Renal cortical epithelial cell (primary cell): ENCODE data around the gene CTPS1. TPM values are rescaled to one million over a fixed set of nuclear protein-coding genes. Genes with fewer than 3 reads are reported as not detected.
A peak's percentile ranks its signal among the peaks of the same experiment; 100 is the strongest.

ENCODE experiments used
- DNase-seq: peaks from one replicate; pipeline ENCODE4 v3.0.0-alpha.2; 2011; ENCODE audit warnings: low read depth
- total RNA-seq: library from RNA; depleted of rRNA; stranded (reverse); fragments of >200 nt; gene quantifications from 2 replicates; pipeline ENCODE4 v1.2.3, GENCODE V29; 2014

The CTPS1 gene, protein sequence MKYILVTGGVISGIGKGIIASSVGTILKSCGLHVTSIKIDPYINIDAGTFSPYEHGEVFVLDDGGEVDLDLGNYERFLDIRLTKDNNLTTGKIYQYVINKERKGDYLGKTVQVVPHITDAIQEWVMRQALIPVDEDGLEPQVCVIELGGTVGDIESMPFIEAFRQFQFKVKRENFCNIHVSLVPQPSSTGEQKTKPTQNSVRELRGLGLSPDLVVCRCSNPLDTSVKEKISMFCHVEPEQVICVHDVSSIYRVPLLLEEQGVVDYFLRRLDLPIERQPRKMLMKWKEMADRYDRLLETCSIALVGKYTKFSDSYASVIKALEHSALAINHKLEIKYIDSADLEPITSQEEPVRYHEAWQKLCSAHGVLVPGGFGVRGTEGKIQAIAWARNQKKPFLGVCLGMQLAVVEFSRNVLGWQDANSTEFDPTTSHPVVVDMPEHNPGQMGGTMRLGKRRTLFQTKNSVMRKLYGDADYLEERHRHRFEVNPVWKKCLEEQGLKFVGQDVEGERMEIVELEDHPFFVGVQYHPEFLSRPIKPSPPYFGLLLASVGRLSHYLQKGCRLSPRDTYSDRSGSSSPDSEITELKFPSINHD
- total RNA-seq: 29.5 and 38.2 TPM in 2 replicates

DNA sequence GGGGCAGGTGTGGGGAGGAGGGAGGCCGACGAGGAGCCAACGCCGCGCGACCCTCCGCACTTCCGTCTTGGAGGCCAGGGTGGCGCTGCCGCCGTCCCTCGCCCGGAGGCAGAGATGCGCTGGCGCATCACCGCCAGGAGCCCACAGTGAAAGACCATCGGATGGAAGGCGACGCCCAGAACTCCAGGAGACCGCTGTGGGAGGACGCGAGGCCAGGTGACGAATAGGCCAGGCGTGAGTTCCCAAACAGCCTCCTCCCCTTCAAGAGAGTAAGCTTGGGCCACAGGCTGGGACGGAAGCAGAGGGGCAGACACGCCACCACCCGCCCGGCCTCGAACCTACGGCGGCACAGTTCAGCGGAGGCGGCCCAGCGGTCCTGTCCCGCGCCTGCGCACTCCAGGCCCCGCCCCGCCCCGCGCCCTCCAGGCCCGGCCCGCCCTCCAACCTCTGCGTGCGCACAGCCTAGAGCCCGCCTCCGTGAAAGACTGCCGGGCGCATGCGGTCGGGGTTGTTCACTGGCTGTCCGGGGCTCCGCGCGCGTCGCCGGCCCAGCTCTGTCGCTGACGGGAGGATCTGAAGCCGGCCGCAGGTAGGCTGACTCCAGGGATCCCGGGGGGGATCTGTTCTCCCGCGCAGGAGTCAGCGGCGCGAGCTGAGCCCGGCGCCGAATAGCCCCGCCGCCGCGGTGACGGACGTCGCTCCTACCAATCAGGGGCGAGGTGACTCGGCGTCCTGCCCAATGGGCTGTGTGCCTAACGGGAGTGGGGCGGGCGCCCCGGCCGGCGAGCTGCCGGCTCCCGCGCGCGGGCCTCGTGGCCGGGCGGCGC is at the start of gene CTPS1:
Gene CTPS1, plus strand, starts transcription at position 456 of the 827 bp plus-strand sequence. CDS start 3,595 bp downstream, outside the sequence.
- peak; percentile 69 for DNase-seq

DNA sequence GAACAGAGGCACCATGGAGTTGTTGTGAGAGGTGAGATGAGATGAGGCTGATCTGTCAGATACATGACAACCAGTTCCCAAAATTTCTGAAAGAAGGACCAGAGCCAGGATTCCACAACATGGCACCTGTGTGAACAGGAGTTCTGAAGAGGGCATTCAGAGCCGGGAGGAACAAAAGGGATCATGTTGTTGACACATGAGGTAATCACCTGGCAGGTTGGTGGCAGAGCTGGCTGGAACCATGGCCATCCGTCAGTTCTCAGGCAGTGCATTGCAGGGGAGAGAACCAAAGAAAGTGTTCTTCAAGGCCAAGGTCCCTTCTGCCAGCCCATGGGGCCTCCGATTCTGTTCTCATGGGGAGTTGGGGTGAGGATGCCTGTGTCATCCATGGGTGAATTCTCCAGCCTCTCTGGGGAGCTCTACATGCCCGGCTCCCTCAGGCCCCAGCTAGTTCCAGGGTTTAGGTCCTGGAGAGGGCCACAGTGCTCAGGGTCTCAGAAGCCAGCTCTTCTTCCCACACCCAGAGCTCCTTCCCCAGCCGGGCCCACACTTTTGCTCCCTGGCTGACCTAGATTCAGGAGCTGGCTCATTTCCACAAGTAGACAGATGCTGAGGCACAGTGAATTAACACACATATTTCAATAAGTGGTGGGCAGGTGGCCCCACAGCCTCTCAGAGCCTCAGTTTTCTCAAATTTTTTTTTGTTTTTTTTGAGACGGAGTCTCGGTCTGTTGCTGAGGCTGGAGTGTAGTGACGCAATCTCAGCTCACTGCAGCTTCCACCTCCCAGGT is 49.1 kb upstream of the CTPS1 start:
- no peak for DNase-seq

DNA sequence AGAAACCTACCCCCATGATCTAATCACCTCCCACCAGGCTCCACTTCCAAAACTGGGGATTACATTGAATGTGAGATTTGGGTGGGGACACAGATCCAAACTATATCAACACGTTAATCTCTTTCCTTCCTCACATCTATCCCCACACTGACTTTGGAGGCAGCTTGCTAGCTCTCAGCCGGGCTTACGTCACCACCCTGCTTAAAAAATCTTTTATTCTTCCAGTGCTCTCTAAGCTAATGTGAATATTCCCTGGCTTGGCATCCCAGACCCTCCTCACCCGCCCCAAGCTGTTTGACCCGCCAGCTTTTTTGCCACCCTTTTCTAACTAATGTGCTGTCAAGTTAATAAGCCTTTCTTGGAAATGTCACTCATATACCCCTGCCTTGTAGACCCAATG is 47.9 kb upstream of the CTPS1 start:
- no peak for DNase-seq

DNA sequence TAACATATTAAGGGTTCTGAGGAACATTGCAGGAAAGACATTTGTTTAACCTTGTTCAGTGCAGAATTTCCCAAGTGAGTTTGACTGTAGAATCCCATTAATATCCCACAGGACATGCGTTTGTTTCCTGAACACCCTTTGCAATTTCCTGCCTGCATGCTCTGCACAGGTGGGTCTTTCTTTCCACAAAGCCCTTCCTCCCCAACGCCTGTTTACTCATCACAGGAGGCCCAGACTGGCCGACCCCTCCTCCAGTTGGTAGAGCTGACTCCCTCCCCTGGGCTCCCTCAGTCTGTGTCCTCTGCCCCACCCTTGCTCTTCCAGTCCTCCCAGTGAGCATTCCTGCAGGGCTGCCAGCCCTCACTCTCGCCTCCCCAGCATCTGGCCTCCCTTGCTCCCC is 47.5 kb upstream of the CTPS1 start:
- no peak for DNase-seq

DNA sequence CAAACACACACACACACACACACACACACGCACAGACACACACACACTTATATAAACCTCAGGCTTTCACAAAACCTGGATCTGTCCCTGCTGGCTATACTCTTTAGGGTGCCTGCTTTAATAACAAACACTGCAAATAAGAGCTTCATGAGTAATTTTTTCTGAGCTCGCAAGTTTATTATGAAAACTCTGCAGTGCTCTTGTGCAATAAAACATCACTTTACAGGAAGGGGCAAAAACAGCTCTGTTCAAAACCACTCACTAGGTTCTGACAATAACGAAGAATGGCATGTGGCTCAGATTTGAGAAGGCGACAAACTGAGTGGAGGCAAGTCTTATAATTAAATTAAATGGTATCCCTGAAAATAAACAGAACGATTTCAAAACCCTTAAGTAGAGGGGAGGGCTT is 42.6 kb upstream of the CTPS1 start:
- DNase-seq: peak; percentile 51

DNA sequence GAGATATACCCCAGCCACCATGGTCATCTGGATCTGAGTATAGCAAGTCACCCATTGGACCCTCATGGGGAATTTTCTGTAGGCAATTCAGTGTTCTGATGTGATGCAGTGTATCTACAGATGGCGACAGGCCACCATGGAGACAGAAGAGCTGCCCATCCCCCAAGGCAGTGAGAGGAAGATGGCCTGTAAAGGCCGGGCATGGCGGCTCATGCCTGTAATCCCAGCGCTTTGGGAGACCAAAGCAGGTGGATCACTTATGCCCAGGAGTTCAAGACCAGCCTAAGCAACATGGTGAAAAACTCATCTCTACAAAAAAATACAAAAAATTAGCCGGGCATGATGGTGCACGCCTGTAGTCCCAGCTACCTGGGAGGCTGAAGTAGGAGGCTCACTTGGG is 41.1 kb upstream of the CTPS1 start:
- no peak for DNase-seq

DNA sequence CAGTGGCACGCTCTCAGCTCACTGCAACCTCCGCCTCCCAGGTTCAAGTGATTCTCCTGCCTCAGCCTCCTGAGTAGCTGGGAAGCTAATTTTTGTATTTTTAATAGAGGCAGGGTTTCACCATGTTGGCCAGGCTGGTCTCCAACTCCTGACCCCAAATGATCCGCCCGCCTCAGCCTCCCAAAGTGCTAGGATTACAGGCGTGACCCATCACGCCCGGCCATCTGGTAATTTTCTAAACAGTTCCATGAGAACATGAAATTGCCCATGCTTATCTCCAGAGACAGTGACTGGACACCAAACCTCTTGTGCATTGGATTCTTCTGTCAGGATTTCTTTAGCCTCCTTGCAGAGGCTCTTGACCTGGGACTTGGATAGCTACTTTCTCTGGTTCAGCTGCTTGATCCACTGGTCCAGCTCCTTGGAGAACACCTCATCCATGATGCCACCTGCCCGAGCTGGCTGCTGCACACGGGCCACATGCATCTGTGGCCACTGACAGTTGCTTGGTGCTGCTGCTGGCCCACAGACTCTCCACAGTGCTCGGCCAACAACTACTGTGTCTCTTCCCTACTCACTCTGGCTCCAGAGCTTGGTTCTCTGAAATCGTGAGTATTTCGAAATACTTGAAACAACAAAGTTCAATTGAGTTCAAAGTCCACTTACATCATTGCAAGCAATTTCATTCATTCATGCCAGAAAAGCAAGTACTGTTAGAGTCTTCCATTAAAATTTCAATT is 40.0 kb upstream of the CTPS1 start:
- peak; percentile 92 for DNase-seq

DNA sequence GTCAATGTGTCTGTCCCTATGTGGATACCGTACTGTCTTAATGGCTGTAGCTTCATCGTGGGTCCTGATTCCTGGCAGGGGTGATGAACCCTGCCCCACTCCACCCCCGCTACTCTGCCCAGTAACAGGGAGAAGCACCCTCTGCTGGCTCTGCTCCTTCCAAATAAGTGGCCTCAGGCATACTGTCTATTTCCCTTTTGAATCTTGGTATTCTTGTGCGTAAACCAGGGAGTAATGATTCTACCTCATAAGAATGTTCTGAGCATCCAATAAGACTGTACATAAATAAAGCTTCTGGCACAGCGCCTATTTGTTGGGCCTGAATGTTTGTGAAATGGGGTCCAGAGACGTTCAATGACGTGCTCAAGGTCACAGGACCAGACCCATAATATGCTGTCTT is 35.2 kb upstream of the CTPS1 start:
- peak; percentile 92 for DNase-seq

DNA sequence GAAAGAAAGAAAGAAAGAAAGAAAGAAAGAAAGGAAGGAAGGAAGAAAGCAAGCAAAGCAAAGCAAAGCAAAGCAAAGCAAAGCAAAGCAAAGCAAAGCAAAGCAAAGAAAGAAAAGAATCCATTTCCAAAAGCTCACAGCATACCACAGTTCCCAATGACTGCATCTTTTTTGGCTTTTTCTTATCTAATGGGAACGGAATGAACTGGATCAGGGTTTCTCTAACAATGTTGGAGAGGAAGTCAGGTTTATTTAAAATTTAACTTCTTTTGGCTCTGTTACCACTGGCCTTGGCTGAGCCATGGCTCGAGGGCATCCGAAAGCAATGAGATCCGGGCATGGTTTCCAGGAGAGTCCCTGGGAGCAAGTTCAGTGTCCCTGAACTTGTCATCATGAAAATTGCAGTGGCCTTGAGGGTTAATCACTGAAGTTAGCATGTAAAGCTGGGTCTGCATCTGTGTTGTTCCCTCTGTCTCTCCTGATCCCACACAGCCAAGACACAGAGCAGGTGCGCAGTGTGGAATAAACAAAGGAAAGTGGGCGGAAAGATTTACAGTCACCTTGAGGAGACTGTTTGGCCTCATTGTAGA is 34.6 kb upstream of the CTPS1 start:
- peak; percentile 81 for DNase-seq

DNA sequence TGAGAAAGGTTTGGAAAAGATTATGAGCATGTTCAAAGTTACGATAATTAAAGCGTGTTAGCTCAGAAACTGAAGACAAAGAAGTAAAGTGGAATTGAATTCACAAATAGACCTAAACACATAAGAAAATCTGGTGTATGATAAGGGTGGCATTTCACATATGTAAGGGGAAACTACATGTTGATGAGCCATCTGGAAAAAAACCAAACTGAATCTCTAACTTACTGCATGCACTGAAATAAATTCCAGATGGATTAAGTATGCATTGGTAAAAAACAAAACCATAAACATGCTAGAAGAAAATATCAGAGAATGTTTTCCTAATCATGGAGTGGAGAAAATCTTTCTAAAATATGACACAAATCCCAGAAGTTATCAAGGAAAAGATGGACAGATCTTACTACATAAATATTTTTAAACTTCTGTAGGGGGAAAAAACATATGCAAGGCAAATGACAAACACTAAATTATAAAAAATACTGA is 34.0 kb upstream of the CTPS1 start:
- DNase-seq: no peak

DNA sequence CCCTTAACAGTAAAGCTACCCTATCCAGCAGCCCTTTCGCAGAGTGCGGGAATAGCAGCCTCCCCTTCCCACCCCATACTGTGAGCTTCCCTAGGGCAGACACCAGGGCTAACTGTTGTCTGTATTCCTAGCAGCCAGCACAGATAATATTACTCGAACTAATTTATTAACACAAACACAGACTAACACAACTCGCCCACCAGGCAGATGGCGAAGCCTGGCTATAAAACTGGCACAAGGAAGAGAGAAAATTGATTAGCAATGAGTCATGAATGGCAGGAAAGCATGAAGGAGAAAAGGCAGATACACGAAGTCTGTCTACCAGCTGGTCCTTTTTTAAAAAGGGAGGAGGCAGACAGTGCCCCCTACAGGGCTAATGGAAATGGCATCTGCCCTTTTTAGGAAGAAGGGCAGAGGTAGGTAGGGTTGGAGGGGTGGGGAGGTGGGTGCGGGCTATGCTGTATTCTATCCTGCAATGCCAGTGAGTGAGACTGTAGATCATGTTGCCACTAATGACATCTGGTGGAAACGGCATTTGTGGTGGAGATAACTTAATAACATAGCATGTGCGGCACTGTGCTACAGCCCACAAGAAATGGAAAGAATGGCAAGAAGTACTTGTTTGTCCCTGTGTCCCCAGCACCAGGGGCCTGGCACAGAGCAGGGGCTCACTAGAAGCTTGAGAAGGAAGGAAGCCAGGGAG is 30.6 kb upstream of the CTPS1 start:
- DNase-seq: peak; percentile 91

DNA sequence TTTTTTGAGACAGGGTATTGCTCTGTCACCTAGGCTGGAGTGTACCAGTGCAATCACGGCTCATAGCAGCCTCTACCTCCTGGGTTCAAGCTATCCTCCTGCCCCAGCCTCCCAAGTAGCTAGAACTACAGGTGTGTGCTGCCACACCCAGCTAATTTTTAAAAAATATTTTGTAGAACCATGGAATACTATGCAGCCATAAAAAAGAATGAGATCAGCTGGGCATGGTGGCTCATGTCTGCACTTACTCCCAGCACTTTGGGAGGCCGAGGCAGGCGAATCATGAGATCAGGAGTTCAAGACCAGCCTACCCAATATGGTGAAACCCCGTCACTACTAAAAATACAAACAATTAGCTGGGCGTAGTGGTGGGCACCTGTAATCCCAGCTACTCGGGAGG is 29.9 kb upstream of the CTPS1 start:
- DNase-seq: no peak

DNA sequence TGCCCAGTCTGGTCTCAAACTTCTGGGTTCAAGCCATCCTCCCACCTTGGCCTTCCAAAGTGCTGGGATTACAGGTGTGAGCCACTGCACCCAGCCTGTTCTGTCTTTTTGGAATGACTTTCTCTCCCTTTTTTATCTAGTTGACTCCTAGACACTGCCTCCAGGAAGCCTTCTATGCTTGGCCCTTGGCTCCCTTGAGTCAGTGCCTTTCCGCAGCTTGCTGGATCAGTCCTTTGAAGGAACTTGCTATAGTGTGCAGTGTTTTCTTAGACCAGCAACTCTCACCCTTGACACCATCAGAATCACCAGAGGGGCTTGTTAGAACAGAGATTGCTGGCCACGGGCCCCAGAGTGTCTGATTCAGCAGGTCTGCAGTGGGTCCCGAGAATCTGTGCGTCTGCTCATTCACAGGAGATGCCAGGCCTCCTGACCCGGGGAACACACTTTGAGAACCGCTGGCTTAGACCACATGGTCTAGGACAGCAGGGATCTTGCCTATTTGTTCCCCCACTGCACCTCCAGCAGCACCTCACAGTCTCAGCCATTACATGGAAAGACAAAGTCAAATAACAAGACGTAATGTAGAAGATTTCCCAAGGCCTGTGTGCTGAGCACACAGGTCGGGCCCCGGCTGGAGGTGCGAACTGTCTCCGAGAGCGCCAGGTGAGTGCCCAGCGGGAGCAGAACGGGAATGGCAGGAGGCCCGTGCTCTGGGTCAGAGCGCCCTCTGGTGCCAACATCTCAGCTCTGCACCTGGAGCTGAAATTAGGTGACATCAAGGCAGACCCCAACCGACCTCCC is 27.4 kb upstream of the CTPS1 start:
- peak; percentile 22 for DNase-seq

DNA sequence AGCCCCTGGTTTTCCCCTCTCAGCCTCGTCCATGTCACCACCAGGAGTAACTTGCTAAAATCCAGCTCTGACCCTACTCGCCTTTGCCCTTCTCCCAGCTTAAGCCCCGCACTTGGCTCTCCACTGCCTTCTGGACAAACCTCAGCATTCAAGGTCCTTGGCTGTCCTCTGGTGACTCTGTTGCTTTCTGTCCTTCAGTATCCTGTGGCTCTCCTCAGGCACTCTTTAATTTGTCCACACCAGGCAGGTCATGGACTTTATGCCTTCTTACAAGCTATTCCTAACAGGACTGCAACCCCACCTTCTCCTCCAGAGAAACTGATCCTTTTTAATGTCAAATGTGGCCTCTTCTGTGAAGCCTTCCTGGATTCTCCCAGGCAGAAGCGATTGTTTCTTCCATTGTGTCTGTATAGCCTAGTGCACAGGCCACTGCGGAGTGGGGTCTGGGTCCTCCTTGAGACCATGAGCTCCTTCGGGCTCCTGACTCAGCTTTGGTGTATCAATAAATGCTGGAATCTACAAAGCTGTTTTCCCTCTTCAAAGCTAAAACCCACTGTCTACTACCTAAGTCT is 26.7 kb upstream of the CTPS1 start:
- DNase-seq: no peak

DNA sequence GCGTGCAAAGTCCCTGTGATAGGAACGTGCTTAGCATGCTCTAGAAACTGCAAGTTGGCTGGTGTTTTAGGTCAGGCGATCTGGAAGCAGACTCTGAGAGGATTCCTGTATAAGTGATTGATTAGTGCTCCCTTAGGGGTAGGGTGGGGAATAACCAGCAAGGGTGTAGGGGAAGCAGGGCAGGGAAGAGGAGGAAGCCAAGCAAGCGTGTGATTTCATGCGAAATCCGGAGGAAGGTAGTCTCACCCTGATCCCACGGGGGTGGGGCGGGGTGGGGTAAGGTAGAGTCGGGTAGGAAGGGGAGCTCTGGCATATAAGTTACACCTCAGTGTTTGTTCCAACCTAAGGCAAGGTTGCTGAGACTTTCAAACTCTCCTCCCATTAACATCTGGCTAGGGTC is 24.9 kb upstream of the CTPS1 start:
- peak; percentile 39 for DNase-seq

DNA sequence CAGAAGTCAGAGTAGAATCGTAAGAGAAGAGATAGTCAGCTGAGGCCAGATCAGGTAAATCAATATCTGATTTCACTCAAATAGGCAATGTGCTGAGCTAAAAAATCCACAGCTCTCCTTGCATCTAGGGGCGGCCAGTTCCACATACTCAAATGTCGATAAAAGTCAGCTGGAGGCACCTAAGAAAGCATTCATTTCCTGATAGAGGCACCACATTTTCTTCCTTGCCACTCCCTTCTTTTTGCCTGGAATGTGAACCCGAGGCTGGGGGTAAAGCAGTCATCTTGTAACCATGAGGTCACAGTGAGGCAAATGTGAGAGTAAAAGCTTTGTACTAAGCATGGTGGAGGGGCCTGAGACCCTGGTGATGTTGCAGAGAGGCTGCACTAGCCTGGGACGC is 24.2 kb upstream of the CTPS1 start:
- DNase-seq: peak; percentile 34

DNA sequence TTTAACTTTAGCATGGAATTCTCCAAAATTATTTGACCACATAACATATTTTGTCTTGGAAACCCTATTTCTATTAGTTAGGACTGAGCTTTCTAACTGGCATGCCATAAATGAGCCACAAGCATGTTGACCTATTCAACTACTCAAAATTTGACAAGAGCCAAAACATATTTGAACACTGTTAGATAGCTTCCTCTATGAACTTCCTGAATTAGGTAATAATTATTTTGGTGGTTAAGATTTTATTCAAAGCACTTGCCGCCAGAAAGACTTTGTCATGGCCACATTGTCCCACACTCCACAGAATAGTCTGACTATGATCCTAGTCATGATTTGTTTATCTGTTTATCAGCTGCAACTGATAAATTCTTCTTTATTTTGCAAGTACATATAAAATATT is 23.1 kb upstream of the CTPS1 start:
- peak; percentile 19 for DNase-seq

DNA sequence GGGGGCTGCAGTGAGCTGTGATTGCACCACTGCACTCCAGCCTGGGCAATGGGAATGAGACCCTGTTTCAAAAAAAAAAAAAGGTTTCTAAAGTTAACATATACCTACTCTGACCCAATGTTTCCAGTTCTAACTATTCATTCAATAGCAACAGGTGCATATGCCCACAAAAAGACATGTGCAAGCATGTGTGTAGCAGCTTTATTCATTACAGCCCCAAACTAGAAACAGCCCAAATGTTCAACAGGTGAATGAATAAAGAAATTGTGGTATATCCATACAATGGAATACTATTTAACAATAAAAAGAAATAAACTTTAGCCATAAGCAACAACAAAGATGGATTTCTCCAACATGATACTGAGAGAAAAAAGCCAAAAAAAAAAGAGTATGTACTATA is 21.3 kb upstream of the CTPS1 start:
- DNase-seq: no peak

DNA sequence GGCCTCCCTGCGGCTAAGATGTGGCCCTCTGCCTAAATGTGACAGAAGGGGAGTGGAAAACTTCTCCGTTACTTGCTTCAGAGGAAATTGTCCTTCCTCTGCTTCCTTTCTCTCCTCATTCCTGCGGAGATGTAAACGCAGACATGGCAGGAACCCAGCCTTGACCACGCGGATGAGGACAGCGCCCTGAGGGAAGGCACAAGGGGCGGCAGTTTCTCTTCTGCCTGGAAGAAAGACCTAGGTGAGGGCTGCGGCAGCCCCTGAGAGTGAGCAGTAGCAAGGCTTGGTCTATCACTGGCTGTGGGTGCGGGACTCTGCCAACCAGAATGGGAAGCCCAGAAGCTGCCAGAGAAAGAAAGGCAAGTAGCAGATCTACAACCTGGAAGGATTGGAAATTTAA is 14.0 kb upstream of the CTPS1 start:
- DNase-seq: no peak
